Measurements from ENCODE around the gene CKAP5. TPM values are rescaled to one million over a fixed set of nuclear protein-coding genes. Genes with fewer than 3 reads are reported as not detected.

CKAP5 gene
- total RNA-seq, 3 donors from 2014 or later, result 32.1 to 45.2 (median 41.4) TPM

DNA sequence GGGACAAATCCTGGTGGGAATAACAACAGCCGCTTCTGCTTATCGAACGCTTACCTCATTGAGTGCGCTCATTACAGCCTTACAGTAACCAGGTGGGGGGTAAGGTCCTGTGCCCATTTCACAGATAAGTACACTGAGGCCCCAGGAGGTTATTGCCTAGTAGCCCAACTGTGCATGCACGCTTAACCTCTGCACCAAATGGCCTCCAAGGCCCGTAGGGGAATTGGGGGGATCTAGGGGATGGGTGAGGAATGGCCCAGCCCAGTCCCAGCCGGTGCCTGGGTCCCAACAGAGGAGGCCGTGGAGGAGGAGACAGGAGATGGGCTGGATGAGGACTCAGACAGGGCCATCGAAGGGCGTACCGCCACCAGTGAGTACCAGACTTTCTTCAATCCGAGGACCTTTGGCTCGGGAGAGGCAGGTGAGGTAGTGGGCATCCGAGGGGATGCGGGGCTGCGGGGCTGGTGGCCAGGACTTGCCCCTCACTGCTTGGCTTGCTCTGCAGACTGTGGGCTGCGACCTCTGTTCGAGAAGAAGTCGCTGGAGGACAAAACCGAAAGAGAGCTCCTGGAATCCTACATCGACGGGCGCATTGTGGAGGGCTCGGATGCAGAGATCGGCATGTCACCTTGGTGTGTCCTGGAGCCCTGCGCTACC, 119.7 kb downstream of the CKAP5 start:
- no peak for DNase-seq (ENCODE audit: low spot score in 2 of 2)
- intact Hi-C loops (cut with DNase I; ENCODE audit: low total_unique reads), result no loop called here
- Histone ChIP-seq H3K27me3 (no peaks in the 10 kb centered on the region), H3K27ac (no peak overlapping the region), H3K4me1 (no peaks in the 10 kb centered on the region), H3K4me3 (no peak overlapping the region), H3K9me3 (no peaks in the 10 kb centered on the region), H3K36me3 (no peaks in the 10 kb centered on the region)
- TF ChIP-seq POLR2AphosphoS5 (IDR thresholded peaks at IDR 0.05) (no peak), CTCF (IDR thresholded peaks at IDR 0.05) (no peak), POLR2A (IDR thresholded peaks at IDR 0.05) (no peak)

DNA sequence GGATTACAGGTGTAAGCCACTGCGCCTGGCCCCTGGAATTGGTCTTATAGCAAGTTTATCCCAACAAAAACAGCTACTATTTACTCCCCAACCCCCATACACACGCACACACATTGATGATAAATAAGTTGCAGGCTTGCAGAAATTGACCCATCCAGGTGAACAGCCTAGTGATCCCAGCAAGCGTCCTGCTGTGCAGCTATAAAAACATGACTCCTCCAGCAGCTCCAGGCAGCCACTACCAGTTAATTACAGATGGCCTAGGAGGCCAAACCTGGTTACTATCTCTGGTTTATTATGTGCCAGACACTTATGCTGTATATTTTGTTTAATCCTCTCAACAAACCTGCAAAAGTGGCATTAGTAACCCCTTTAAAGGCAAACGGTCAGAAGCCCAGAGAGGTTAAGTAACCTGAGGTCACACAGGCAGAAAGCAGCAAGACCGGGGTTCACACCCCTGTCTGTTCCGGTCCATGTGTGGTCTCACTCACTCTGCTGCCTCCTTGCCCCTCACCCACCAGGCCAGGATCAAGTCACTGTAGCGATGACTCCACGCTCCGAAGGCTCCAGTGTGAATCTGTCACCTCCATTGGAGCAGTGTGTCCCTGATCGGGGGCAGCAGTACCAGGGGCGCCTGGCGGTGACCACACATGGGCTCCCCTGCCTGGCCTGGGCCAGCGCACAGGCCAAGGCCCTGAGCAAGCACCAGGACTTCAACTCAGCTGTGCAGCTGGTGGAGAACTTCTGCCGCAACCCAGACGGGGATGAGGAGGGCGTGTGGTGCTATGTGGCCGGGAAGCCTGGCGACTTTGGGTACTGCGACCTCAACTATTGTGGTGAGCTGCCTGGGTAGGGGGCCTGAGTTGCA, 120.5 kb downstream of the CKAP5 start:
- no peak overlapping the region for H3K27ac ChIP-seq

DNA sequence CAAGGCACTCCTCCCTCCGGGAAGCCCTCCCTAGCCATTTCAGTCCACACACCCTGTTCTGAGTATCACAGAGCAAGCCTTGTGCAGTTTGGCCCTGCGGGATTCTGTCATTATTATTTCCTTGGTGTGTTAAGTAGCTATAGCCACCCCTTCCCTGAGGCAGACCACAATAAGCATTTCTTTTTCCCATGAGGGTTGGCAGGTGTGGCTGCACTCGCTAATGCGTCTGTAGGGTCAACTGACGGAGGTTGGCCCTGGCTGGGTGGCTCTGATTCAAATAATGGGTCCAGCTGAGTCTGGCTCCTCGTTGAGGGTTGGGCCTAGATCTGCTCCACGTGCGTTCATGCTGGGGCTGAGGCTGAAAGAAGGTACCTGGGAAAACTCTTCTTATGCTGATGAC, 122.0 kb downstream of the CKAP5 start:
- no peaks in the 10 kb centered on the region for H3K27me3 ChIP-seq
- H3K4me1 ChIP-seq, result no peaks in the 10 kb centered on the region
- no peaks in the 10 kb centered on the region for H3K9me3 ChIP-seq
- peak overlapping the region; percentile 38 to 78 for H3K27ac ChIP-seq
- intact Hi-C loops (cut with DNase I; ENCODE audit: low total_unique reads), result no loop called here
- no peak overlapping the region for H3K4me3 ChIP-seq
- peak in 1 of 2 donors; percentile 64 for DNase-seq (ENCODE audit: low spot score in 2 of 2)
- H3K36me3 ChIP-seq, result no peaks in the 10 kb centered on the region
- TF ChIP-seq CTCF (IDR thresholded peaks at IDR 0.05), result no peak
- no peak for TF ChIP-seq POLR2AphosphoS5 (IDR thresholded peaks at IDR 0.05)
- TF ChIP-seq POLR2A (IDR thresholded peaks at IDR 0.05), result no peak

More for the DNA sequence above, 120.5 kb downstream of the CKAP5 start:
- Histone ChIP-seq H3K4me3 (no peak overlapping the region), H3K4me1 (no peaks in the 10 kb centered on the region), H3K27me3 (no peaks in the 10 kb centered on the region), H3K36me3 (no peaks in the 10 kb centered on the region), H3K9me3 (no peaks in the 10 kb centered on the region)
- intact Hi-C loops (cut with DNase I; ENCODE audit: low total_unique reads), result no loop called here
- DNase-seq (ENCODE audit: low spot score in 2 of 2), result no peak
- TF ChIP-seq POLR2AphosphoS5 (IDR thresholded peaks at IDR 0.05) (no peak), CTCF (IDR thresholded peaks at IDR 0.05) (no peak), POLR2A (IDR thresholded peaks at IDR 0.05) (no peak)

GRCh38 chr11:46723359-46723680, 122.8 kb downstream of the CKAP5 start:
- Histone ChIP-seq H3K9me3 (no peaks in the 10 kb centered on the region), H3K36me3 (no peaks in the 10 kb centered on the region), H3K27me3 (no peaks in the 10 kb centered on the region), H3K4me1 (no peaks in the 10 kb centered on the region), H3K27ac (peak overlapping the region in 1 of 2 donors; percentile 78), H3K4me3 (no peak overlapping the region)
- intact Hi-C loops (cut with DNase I; ENCODE audit: low total_unique reads), result no loop called here
- TF ChIP-seq POLR2AphosphoS5 (IDR thresholded peaks at IDR 0.05) (no peak), CTCF (IDR thresholded peaks at IDR 0.05) (no peak), POLR2A (IDR thresholded peaks at IDR 0.05) (no peak)
- DNase-seq (ENCODE audit: low spot score in 2 of 2), result no peak
